ENCODE results near the gene GRK3. TPM values are rescaled to one million over a fixed set of nuclear protein-coding genes. Genes with fewer than 3 reads are reported as not detected.

GRK3 gene
- total and polyA plus RNA-seq, 2 donors from 2014 or later, result 1.6 to 11.5 TPM

- Histone ChIP-seq H3K36me3 (ENCODE audit: control insufficient read depth in 2 of 3, insufficient read depth in 3 of 3, low read length in 3 of 3) (peaks cover 0 to 4% (median 0%) of the 10 kb centered on the region in 3 donors), H3K4me3 (ENCODE audit: low read length in 3 of 3) (no peak overlapping the region), H3K9me3 (ENCODE audit: control insufficient read depth in 2 of 3, insufficient read depth in 1 of 3, low read length in 3 of 3) (no peaks in the 10 kb centered on the region), H3K9ac (ENCODE audit: low read length in 3 of 3) (no peak overlapping the region), H3K4me1 (ENCODE audit: control insufficient read depth in 2 of 3, insufficient read depth in 2 of 3, low read depth in 1 of 3, low read length in 3 of 3) (no peaks in the 10 kb centered on the region), H3K27ac (ENCODE audit: low read depth in 2 of 2, low read length in 2 of 2) (no peak overlapping the region), H3K27me3 (ENCODE audit: control insufficient read depth, insufficient read depth, low read length) (no peaks in the 10 kb centered on the region)
- intact Hi-C loops (cut with DNase I), result no loop called here
- DNase-seq, result no peak
- FAIRE-seq, result no peak
- no peak for TF ChIP-seq CTCF (IDR thresholded peaks at IDR 0.05; ENCODE audit: borderline replicate concordance, extremely low read depth, insufficient read depth)
These were observed 128.2 kb downstream of the GRK3 start for GRCh38 chr22:25692397-25693267.

- DNase-seq, result no peak
- Histone ChIP-seq H3K27me3 (ENCODE audit: control insufficient read depth, insufficient read depth, low read length) (no peaks in the 10 kb centered on the region), H3K9me3 (ENCODE audit: control insufficient read depth in 2 of 3, insufficient read depth in 1 of 3, low read length in 3 of 3) (no peaks in the 10 kb centered on the region), H3K4me3 (ENCODE audit: low read length in 3 of 3) (no peak overlapping the region), H3K36me3 (ENCODE audit: control insufficient read depth in 2 of 3, insufficient read depth in 3 of 3, low read length in 3 of 3) (peaks cover 0 to 4% (median 0%) of the 10 kb centered on the region in 3 donors), H3K27ac (ENCODE audit: low read depth in 2 of 2, low read length in 2 of 2) (no peak overlapping the region), H3K9ac (ENCODE audit: low read length in 3 of 3) (no peak overlapping the region), H3K4me1 (ENCODE audit: control insufficient read depth in 2 of 3, insufficient read depth in 2 of 3, low read depth in 1 of 3, low read length in 3 of 3) (peaks cover 0 to 4% (median 0%) of the 10 kb centered on the region in 3 donors)
- intact Hi-C loops (cut with DNase I), result no loop called here
- no peak for FAIRE-seq
- no peak for TF ChIP-seq CTCF (IDR thresholded peaks at IDR 0.05; ENCODE audit: borderline replicate concordance, extremely low read depth, insufficient read depth)
These were observed 128.7 kb downstream of the GRK3 start for GRCh38 chr22:25693268-25693565.

GRCh38 chr22:25694196-25694907, 129.9 kb downstream of the GRK3 start:
- no peak for FAIRE-seq
- no peak overlapping the region for H3K9ac ChIP-seq (ENCODE audit: low read length in 3 of 3)
- H3K9me3 ChIP-seq (ENCODE audit: control insufficient read depth in 2 of 3, insufficient read depth in 1 of 3, low read length in 3 of 3), result no peaks in the 10 kb centered on the region
- DNase-seq, result no peak
- intact Hi-C loops (cut with DNase I), result no loop called here
- TF ChIP-seq CTCF (IDR thresholded peaks at IDR 0.05; ENCODE audit: borderline replicate concordance, extremely low read depth, insufficient read depth), result no peak
- peaks cover 0 to 4% (median 0%) of the 10 kb centered on the region in 3 donors for H3K4me1 ChIP-seq (ENCODE audit: control insufficient read depth in 2 of 3, insufficient read depth in 2 of 3, low read depth in 1 of 3, low read length in 3 of 3)
- no peak overlapping the region for H3K27ac ChIP-seq (ENCODE audit: low read depth in 2 of 2, low read length in 2 of 2)
- H3K36me3 ChIP-seq (ENCODE audit: control insufficient read depth in 2 of 3, insufficient read depth in 3 of 3, low read length in 3 of 3), result peaks cover 0 to 4% (median 0%) of the 10 kb centered on the region in 3 donors
- H3K27me3 ChIP-seq (ENCODE audit: control insufficient read depth, insufficient read depth, low read length), result no peaks in the 10 kb centered on the region
- H3K4me3 ChIP-seq (ENCODE audit: low read length in 3 of 3), result no peak overlapping the region
